NCI-H1930 (cell line): ENCODE measurements around the gene KRT12.
A peak's percentile ranks its signal among the peaks of the same experiment; 100 is the strongest.

Experiments
- DNase-seq, 2 experiments: peaks; one replicate each; lab custom pipeline; 2025; lab: John Stamatoyannopoulos, UW

KRT12 gene

GRCh38 chr17:40843242-40843641 is 23.8 kb downstream of the KRT12 start:
- no peak for DNase-seq

GRCh38 chr17:40841246-40841645 is 25.8 kb downstream of the KRT12 start:
- DNase-seq, result no peak

GRCh38 chr17:40839194-40839593 is 27.8 kb downstream of the KRT12 start:
- DNase-seq, result no peak

GRCh38 chr17:40836020-40836419 is 31.0 kb downstream of the KRT12 start:
- DNase-seq, result no peak

GRCh38 chr17:40833882-40834281 is 33.1 kb downstream of the KRT12 start:
- DNase-seq, result no peak

GRCh38 chr17:40832840-40833239 is 34.2 kb downstream of the KRT12 start:
- no peak for DNase-seq

- DNase-seq, result no peak
These were observed 36.8 kb downstream of the KRT12 start for GRCh38 chr17:40830085-40830776.

- DNase-seq, result no peak
These were observed 38.5 kb downstream of the KRT12 start for GRCh38 chr17:40828454-40829044.

- no peak for DNase-seq
These were observed 39.1 kb downstream of the KRT12 start for GRCh38 chr17:40827746-40828453.

GRCh38 chr17:40825599-40825998 is 41.4 kb downstream of the KRT12 start:
- DNase-seq, result no peak

- no peak for DNase-seq
These were observed 42.8 kb downstream of the KRT12 start for GRCh38 chr17:40824015-40824832.

GRCh38 chr17:40822132-40822812 is 44.8 kb downstream of the KRT12 start, which contains the start of gene KRT10:
Gene KRT10 (minus strand): TSS chr17:40822614. CDS start chr17:40822585, 29 bp downstream.
- DNase-seq, result no peak

- DNase-seq, result no peak
These were observed 45.5 kb downstream of the KRT12 start for GRCh38 chr17:40821536-40821935.

- DNase-seq, result no peak
These were observed 46.7 kb downstream of the KRT12 start for GRCh38 chr17:40820228-40820838.

GRCh38 chr17:40819528-40820125 is 47.4 kb downstream of the KRT12 start:
- DNase-seq, result no peak

- peak; percentile 46 to 71 for DNase-seq
These were observed 48.1 kb downstream of the KRT12 start for GRCh38 chr17:40818733-40819527.

- no peak for DNase-seq
These were observed 48.7 kb downstream of the KRT12 start for GRCh38 chr17:40818343-40818732.

GRCh38 chr17:40817103-40817682 is 49.8 kb downstream of the KRT12 start:
- DNase-seq, result no peak

- no peak for DNase-seq
These were observed 50.5 kb downstream of the KRT12 start for GRCh38 chr17:40816569-40816968.

- DNase-seq, result no peak
These were observed 51.6 kb downstream of the KRT12 start for GRCh38 chr17:40815381-40815780.
